Progenitor cell of endocrine pancreas (in vitro differentiated cells): ENCODE results near the gene PLEKHA6. TPM values are rescaled to one million over a fixed set of nuclear protein-coding genes. Genes with fewer than 3 reads are reported as not detected.

ENCODE experiments used
- DNase-seq: peaks from one replicate; pipeline ENCODE4 v3.0.0; 2021; ENCODE audit warnings: low spot score; ENCODE audit not compliant: unreplicated experiment
- H3K27ac Mint-ChIP-seq: 2 replicates; pipeline ENCODE4 v1.8.0; 2021; ENCODE audit warnings: mild to moderate bottlenecking, moderate library complexity, mixed read lengths
- H3K27me3 Mint-ChIP-seq: 2 replicates; pipeline ENCODE4 v1.8.0; 2021; ENCODE audit warnings: mixed read lengths
- H3K36me3 Mint-ChIP-seq: 2 replicates; pipeline ENCODE4 v1.8.0; 2022; ENCODE audit warnings: mixed read lengths; ENCODE audit not compliant: insufficient read depth
- H3K4me1 Mint-ChIP-seq: 2 replicates; pipeline ENCODE4 v1.8.0; 2021; ENCODE audit warnings: low read depth, mixed read lengths
- H3K4me3 Mint-ChIP-seq: 2 replicates; pipeline ENCODE4 v1.8.0; 2021; ENCODE audit warnings: low read depth, mild to moderate bottlenecking, moderate library complexity, mixed read lengths
- H3K9me3 Mint-ChIP-seq: 2 replicates; pipeline ENCODE4 v1.8.0; 2021; ENCODE audit warnings: low read depth, mixed read lengths
- CTCF ChIP-seq: fragments of 200-600 bp; sonication (generic); IDR thresholded peaks from one replicate; pipeline ENCODE4 v1.5.0; 2021; ENCODE audit warnings: antibody characterized with exemption, mild to moderate bottlenecking; ENCODE audit not compliant: unreplicated experiment
- total RNA-seq: library from RNA; stranded (reverse); gene quantifications from 2 replicates; pipeline ENCODE4 v1.2.1, GENCODE V29; 2021

PLEKHA6 gene
- total RNA-seq, 1 donor from 2014 or later = 66.9 TPM

GRCh38 chr1:204266504-204267034 lies 93.2 kb downstream of the PLEKHA6 start:
- Mint-ChIP-seq H3K9me3 (no peaks in the 10 kb centered on the region), H3K27ac (peak overlapping the region; percentile 91), H3K4me3 (peak overlapping the region; percentile 59), H3K27me3 (no peaks in the 10 kb centered on the region), H3K4me1 (peaks cover 43% of the 10 kb centered on the region), H3K36me3 (peaks cover 27% of the 10 kb centered on the region)
- no peak for TF ChIP-seq CTCF
- no peak for DNase-seq

DNA sequence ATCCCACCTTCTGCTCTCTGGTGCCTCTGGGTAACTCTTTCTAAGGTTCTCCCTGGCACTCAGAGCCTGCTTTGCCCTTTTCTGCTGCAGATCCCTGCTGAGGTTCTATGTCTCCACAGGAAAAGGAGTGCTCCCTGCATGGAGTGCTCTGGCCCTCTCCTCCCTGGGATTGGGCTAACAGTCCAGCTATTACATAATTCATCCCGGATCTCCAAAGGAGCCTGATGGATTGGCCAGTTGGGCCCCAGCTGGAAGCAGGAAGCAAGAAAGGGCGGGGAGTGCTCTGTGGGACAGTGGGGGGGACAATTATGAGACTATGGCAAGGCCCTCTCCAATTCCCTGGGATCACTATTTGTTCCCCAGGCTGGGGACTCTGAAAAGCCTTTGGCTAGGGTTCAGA lies 94.1 kb downstream of the PLEKHA6 start:
- TF ChIP-seq CTCF = no peak
- Mint-ChIP-seq H3K4me3 (no peak overlapping the region), H3K9me3 (no peaks in the 10 kb centered on the region)

DNA sequence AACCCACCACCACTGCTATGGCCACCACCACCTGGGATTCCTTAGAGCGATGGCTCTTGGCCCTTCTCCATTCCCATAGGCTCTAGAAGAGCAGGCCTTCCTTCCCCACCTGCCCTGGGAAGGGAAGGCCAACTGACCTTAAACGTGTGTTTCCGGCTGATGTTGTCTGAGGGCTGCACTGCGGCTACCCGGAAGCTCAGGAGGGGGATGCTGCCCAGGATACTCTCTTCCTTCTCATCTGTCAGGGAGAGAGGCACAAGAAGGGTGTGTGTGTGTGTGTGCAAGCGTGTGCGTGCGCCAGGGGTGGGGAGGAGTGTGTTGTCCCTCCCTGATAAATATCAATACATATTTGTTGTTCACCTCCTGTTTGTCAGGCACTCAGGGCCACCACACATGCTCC lies 94.9 kb downstream of the PLEKHA6 start:
- TF ChIP-seq CTCF = no peak
- Mint-ChIP-seq H3K27me3 (no peaks in the 10 kb centered on the region), H3K4me3 (no peak overlapping the region), H3K36me3 (peaks cover 35% of the 10 kb centered on the region), H3K9me3 (no peaks in the 10 kb centered on the region), H3K4me1 (peaks cover 43% of the 10 kb centered on the region), H3K27ac (peak overlapping the region; percentile 60)
- no peak for DNase-seq

More for the DNA sequence above, 94.1 kb downstream of the PLEKHA6 start:
- Mint-ChIP-seq H3K36me3 (peaks cover 28% of the 10 kb centered on the region), H3K27me3 (no peaks in the 10 kb centered on the region), H3K4me1 (peaks cover 43% of the 10 kb centered on the region), H3K27ac (no peak overlapping the region)
- no peak for DNase-seq

DNA sequence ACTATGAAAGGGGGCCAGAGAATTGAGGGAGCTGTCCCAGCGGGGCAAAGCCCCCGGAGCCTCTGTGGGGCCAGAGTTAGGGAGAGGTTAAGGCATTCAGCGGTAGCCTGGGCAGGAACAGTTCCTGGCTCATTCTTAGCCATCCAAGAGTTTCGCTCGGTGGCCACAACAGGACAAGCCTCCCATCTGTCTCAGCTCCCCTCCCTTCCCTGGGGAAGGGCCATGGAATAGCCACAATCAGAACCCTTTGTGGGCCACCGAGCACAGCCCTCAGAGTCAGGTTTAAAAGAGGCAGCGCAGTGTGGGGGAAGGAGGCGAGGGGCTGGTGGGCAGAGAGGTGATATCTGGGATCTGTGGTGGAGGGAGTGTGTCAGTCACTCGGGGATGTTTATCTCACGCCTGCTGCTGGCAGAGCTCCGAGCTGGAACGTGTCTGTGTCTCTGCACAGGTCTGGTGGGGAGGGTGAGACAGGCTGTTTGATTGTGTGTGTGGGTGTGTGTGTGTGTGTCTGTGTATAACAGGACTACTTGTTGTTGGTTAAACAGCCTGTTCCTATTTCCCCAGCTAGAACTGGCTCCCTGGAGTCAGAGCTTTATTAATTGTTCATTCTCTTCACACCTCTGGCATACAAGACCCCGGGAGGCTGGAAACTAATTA lies 96.3 kb downstream of the PLEKHA6 start:
- Mint-ChIP-seq H3K27me3 (no peaks in the 10 kb centered on the region), H3K4me3 (no peak overlapping the region), H3K27ac (peak overlapping the region; percentile 49), H3K4me1 (peaks cover 36% of the 10 kb centered on the region), H3K9me3 (no peaks in the 10 kb centered on the region), H3K36me3 (peaks cover 36% of the 10 kb centered on the region)
- no peak for DNase-seq
- no peak for TF ChIP-seq CTCF

- H3K27ac Mint-ChIP-seq = peak overlapping the region; percentile 52
- H3K4me1 Mint-ChIP-seq = peaks cover 33% of the 10 kb centered on the region
- no peak overlapping the region for H3K4me3 Mint-ChIP-seq
- DNase-seq = no peak
- peaks cover 38% of the 10 kb centered on the region for H3K36me3 Mint-ChIP-seq
- TF ChIP-seq CTCF = no peak
- no peaks in the 10 kb centered on the region for H3K9me3 Mint-ChIP-seq
- no peaks in the 10 kb centered on the region for H3K27me3 Mint-ChIP-seq
Observed at GRCh38 chr1:204262506-204263253, 97.0 kb downstream of the PLEKHA6 start.
